ENCODE measurements around the gene MED26. TPM values are rescaled to one million over a fixed set of nuclear protein-coding genes. Genes with fewer than 3 reads are reported as not detected.

The MED26 gene
- total and polyA plus RNA-seq, 2 experiments from 2014 or later, result 6.6 to 7.8 TPM

DNA sequence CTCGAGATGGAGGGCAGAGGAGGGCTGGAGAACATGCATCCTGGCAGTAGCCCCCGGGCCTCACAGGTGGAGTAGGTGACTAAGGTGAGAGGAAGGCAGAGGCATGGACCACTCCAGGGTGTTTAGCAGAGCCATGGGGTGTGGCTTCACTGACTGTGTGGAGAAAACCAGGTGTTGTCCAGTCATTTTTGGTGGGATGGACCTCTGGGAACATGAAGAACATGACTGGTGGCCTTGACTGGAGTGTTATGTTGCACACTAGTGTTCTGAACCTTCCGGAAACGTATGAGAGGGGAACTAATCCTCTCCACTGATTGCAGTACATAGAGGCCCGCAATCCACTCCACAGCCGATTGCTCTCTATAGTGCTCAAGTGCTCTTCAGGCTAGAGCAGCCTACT lies 16.9 kb downstream of the MED26 start:
- no peaks in the 10 kb centered on the region for H3K36me3 ChIP-seq (replicated peaks; ENCODE audit: insufficient read depth, low read depth)
- 92% methylated on average over 6 of the region's 6 CpGs for WGBS (ENCODE audit: low lambda C conversion rate, missing lambda C conversion rate)
- H2AFZ ChIP-seq, result no peak overlapping the region
- no peaks in the 10 kb centered on the region for H3K9me2 ChIP-seq (replicated peaks; ENCODE audit: insufficient read depth)
- H3K79me2 ChIP-seq, result peaks cover 96% of the 10 kb centered on the region
- no peak for DNase-seq (ENCODE audit: low spot score)
- TF ChIP-seq EZH2phosphoT487 (IDR thresholded peaks at IDR 0.05; ENCODE audit: low read depth, severe bottlenecking, unreplicated experiment) (no peak), CTCF (IDR thresholded peaks at IDR 0.05; ENCODE audit: poor library complexity) (no peak), EZH2 (IDR thresholded peaks at IDR 0.05; ENCODE audit: borderline replicate concordance) (no peak)
- no peak overlapping the region for H3K27ac ChIP-seq
- no peaks in the 10 kb centered on the region for H3K4me1 ChIP-seq (ENCODE audit: insufficient read depth)
- H3K4me3 ChIP-seq, result no peak overlapping the region
- H3K9me3 ChIP-seq (ENCODE audit: low read depth), result no peaks in the 10 kb centered on the region
- no peak overlapping the region for H3K4me2 ChIP-seq
- H4K20me1 ChIP-seq (ENCODE audit: insufficient read depth, poor library complexity, severe bottlenecking), result peaks cover 80% of the 10 kb centered on the region
- no peaks in the 10 kb centered on the region for H3K27me3 ChIP-seq

GRCh38 chr19:16609511-16610200 lies 18.3 kb downstream of the MED26 start:
- no peaks in the 10 kb centered on the region for H3K27me3 ChIP-seq
- H3K9me2 ChIP-seq (replicated peaks; ENCODE audit: insufficient read depth), result no peaks in the 10 kb centered on the region
- no peaks in the 10 kb centered on the region for H3K9me3 ChIP-seq (ENCODE audit: low read depth)
- no peak for DNase-seq (ENCODE audit: low spot score)
- WGBS (ENCODE audit: low lambda C conversion rate, missing lambda C conversion rate), result 87% methylated on average over 5 of the region's 5 CpGs
- H3K4me2 ChIP-seq, result no peak overlapping the region
- no peak overlapping the region for H2AFZ ChIP-seq
- TF ChIP-seq EZH2 (IDR thresholded peaks at IDR 0.05; ENCODE audit: borderline replicate concordance) (no peak), EZH2phosphoT487 (IDR thresholded peaks at IDR 0.05; ENCODE audit: low read depth, severe bottlenecking, unreplicated experiment) (no peak), CTCF (IDR thresholded peaks at IDR 0.05; ENCODE audit: poor library complexity) (no peak)
- H3K79me2 ChIP-seq, result peaks cover 96% of the 10 kb centered on the region
- H3K4me3 ChIP-seq, result no peak overlapping the region
- no peaks in the 10 kb centered on the region for H3K4me1 ChIP-seq (ENCODE audit: insufficient read depth)
- H3K27ac ChIP-seq, result no peak overlapping the region
- H4K20me1 ChIP-seq (ENCODE audit: insufficient read depth, poor library complexity, severe bottlenecking), result peaks cover 80% of the 10 kb centered on the region
- H3K36me3 ChIP-seq (replicated peaks; ENCODE audit: insufficient read depth, low read depth), result no peaks in the 10 kb centered on the region

GRCh38 chr19:16608290-16608739 lies 19.7 kb downstream of the MED26 start:
- DNase-seq (ENCODE audit: low spot score), result peak; percentile 56
- H3K27ac ChIP-seq, result peak overlapping the region; percentile 61
- H3K9me2 ChIP-seq (replicated peaks; ENCODE audit: insufficient read depth), result no peaks in the 10 kb centered on the region
- H3K9me3 ChIP-seq (ENCODE audit: low read depth), result no peaks in the 10 kb centered on the region
- peak overlapping the region; percentile 13 for H3K4me2 ChIP-seq
- H2AFZ ChIP-seq, result no peak overlapping the region
- no peak overlapping the region for H3K4me3 ChIP-seq
- no peaks in the 10 kb centered on the region for H3K27me3 ChIP-seq
- H3K4me1 ChIP-seq (ENCODE audit: insufficient read depth), result no peaks in the 10 kb centered on the region
- peaks cover 80% of the 10 kb centered on the region for H4K20me1 ChIP-seq (ENCODE audit: insufficient read depth, poor library complexity, severe bottlenecking)
- H3K36me3 ChIP-seq (replicated peaks; ENCODE audit: insufficient read depth, low read depth), result no peaks in the 10 kb centered on the region
- WGBS (ENCODE audit: low lambda C conversion rate, missing lambda C conversion rate), result 64% methylated on average over 1 of the region's 1 CpG
- no peak for TF ChIP-seq CTCF (IDR thresholded peaks at IDR 0.05; ENCODE audit: poor library complexity)
- no peak for TF ChIP-seq EZH2phosphoT487 (IDR thresholded peaks at IDR 0.05; ENCODE audit: low read depth, severe bottlenecking, unreplicated experiment)
- no peak for TF ChIP-seq EZH2 (IDR thresholded peaks at IDR 0.05; ENCODE audit: borderline replicate concordance)
- peaks cover 96% of the 10 kb centered on the region for H3K79me2 ChIP-seq

Measured in hepatocyte (in vitro differentiated cells).